ENCODE measurements around the gene SUSD3.
"Not testable (repeated sequence)": the region's sequence is repeated elsewhere in the genome, so short reads cannot be mapped to it uniquely, and the experiment has no call there.

SUSD3 gene

DNA sequence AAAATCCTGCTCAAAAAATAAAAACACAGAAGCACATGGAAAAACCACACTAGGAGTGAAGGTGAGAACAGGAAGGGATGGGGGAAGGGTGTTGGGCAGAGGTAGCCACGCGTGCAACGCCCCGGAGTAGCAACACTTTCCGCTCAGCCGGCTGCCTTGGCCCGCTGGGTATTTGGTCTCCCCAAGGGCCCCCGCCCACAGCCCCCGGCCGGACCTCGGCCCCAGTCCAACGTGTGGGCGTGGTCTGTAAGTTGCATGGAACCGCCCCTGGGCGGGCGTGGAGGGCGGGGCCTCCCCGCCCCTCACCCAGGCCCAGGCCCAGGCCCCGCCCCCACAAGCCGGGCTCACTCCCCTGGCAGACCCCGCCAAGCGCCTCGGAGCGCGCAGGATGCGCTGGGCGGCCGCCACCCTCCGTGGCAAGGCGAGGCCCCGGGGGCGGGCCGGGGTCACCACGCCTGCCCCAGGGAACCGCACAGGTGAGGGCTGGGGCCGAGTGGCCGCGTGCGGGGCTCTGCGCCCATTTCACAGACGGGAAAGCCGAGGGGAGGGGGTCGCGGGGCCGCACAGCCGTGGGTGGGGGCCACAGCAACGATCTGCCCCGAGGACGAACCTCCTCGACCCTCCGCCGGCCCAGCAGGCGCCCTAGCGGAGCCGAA, at the start of gene SUSD3:
Gene SUSD3, plus strand, starts transcription at position 347 of the 656 bp plus-strand sequence. Its CDS starts 42 bp downstream, at position 389.
- peak in 1 of 2 donors; percentile 36 for DNase-seq (ENCODE audit: low read depth in 2 of 2, low spot score in 1 of 2)

DNA sequence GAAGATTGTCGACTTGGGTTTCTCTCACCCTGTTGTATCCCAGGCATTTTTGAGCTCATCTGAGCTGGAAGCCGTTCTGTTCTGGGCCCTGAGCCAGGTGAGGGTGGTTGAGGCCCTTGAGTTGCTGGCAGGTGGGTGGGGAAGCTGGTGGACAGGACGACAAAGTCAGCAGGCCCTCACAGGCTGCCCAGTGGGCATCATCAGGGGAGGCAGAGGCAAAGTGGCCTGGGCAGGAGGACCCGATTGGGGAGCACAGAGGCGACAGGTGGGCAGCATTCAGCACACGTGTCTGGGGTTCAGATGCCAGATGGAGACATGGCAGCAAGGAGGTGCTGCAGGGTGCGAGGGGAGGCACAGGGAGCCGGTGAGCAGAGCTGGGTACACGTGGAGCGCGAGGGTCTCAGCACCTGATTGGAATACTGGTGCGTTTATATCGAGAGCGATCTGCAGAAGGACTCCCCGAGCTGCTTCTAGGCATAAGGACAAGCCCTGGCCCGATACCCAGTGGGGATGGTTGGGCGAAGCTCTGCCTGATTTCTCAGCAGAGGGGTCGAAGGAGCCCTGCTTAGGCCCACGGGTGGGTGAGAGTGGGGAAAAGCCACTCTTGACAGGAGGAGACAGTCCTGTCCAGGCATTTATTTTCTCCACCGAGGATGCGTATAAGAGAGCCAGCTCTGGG, 49.0 kb upstream of the SUSD3 start:
- no peak for DNase-seq (ENCODE audit: low read depth in 2 of 2, low spot score in 1 of 2)

DNA sequence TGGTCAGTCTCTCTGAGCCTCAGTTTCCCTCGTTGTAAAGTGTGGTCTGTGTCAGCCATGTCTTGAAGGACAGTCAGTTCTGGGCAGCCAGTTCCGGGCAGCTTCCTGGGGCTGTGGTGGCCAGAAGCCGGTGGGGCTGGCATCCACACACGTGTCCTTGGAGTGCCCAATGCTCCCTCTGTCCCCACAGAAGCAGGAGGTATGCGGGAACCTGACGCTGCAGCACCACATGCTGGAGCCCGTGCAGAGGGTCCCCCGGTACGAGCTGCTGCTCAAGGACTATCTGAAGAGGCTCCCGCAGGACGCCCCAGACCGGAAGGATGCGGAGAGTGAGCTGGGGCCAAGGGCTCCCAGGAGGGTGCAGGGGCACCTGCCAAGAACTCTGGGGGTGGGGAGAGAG, 48.4 kb upstream of the SUSD3 start:
- DNase-seq (ENCODE audit: low read depth in 2 of 2, low spot score in 1 of 2): no peak

DNA sequence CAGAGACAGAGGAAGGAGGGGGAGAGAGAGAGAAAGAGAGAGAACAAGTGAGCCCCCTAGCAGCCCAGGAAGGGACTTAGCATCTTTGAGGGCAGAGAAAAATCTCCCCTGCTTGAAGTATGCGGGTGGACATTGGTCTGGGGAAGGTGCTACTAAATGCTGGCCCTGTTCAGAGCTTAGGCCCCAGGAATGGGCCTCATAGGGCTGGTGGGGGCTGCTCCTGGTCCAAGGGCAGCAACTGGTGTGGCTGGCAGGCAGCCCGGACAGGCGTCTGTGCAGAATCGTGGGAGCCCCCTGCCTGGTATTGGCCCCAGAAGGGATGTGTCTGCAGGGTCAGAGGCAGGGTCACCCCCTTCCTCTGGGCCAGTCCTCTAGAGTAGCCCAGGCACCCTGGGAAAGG, 47.8 kb upstream of the SUSD3 start:
- DNase-seq (ENCODE audit: low read depth in 2 of 2, low spot score in 1 of 2): no peak

DNA sequence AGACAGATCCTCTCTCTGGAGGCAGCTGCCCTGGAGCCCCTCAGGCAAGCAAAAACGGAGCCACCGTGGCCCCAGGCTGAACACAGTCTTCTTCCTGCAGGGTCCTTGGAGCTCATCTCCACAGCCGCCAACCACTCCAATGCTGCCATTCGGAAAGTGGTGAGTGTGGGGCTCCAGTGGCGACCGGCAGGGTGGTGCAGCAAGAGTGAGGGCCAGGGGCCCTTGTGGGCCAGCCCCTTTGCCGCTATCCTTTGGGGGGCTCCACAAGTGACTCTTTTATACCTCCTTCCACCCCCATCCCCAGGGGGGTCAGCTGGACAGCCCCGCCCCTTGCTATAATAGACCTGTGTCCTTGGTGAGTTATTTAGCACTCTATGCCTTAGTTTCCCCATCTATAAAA, 47.4 kb upstream of the SUSD3 start:
- no peak for DNase-seq (ENCODE audit: low read depth in 2 of 2, low spot score in 1 of 2)

DNA sequence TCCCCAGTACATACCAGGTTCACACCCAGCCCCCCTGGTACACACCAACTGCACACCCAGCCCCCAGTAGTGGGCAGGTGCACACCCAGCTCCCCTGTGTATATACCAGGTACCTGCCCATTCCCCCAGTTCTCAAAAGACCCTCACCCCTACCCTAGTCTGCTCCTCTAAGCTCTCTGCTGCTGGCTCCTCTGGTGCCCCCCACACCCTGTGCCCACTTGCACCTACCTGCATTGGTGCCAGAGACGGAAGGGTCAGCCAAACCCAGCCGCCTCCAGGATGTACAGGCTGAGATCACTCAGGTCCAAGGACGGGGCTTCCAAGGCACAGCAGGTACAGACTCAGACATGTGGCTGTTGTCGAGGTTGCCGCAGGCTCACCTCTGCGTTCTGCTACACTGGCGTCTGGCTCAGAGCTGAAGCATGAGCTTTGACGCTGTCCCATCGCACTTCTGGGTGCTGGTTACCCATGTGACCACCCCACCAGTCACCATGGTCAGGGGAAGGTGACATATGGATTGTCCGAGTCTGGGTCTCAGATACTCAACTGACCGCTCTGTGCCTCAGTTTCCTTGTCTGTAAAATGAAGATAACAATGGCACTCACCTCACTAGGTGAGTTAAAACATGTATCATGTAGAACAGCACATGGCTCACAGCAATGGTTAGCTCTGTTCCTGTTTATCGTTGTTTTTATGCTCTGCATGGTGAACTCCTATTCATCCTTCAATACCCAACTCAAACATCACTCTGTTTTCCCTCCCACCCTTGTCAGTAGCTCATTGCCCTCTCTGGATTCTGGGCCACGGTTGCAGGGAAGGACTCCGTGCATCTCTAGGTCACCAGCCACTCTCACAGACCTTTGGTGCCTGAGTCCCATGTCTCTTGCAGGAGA, 45.3 kb upstream of the SUSD3 start:
- DNase-seq (ENCODE audit: low read depth in 2 of 2, low spot score in 1 of 2): no peak

DNA sequence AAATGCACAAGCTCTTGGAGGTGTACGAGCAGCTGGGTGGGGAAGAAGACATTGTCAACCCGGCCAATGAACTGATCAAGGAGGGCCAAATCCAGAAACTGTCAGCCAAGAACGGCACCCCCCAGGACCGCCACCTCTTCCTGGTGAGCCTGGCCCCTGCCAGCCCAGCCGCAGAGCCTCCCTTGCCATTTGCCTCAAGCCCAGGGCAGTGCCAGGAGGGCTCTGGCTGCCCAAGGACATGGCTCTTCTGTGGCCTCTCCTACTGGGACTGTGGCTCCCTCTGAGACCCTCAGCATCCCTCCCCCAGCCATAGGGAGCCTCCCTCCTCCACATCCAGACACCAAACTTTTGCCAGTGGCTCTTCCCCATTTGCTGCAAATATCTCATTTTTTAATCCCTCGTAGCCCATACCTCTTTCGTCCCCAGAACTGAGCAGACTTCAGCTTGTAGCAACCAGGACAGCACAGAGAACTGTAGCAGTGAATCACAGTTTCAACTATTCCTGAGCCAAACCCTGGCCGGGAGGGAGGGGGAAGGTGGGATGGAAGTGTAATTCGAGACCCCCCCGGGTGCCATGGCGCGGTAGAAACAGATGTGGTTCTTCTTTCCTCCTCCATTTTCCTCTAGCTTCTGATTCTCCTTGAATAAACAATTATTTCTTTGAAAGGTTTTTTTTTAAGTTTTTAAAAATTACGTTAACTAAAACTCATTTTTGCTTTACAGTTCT, 44.5 kb upstream of the SUSD3 start:
- no peak for DNase-seq (ENCODE audit: low read depth in 2 of 2, low spot score in 1 of 2)

DNA sequence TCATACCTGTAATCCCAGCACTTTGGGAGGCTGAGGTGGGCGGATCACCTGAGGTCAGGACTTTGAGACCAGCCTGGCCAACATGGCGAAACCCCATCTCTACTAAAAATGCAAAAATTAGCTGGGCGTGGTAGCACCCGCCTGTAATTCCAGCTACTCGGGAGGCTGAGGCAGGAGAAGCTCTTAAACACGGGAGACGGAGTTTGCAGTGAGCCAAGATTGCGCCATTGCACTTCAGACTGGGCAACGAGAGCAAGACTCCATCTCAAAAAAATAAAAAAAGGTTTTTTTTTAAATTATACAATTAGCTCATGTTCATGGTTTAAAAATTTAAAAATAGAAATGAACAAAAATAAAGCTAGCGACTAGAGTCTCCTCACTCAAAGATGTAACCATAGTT, 43.3 kb upstream of the SUSD3 start:
- DNase-seq (ENCODE audit: low read depth in 2 of 2, low spot score in 1 of 2): not testable (repeated sequence)

DNA sequence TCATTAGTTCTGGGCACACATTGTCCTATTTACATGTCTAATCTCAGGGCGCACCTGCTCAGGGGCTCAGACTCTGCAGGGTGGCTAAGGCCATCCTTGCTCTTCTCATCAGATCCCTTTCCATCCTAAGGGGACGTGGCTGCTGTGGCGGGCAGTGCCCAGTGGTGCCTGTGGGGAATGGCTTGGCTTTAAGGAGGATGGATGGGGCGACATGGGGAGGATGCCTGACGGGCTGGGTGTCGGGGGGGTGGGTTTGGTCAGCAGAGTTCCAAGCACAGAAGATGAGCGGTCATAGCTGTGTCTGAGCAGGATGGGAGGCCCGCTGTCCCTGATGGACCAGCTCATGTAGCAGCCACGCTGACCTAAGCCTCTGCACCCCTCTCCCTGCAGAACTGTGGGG, 40.9 kb upstream of the SUSD3 start:
- no peak for DNase-seq (ENCODE audit: low read depth in 2 of 2, low spot score in 1 of 2)

DNA sequence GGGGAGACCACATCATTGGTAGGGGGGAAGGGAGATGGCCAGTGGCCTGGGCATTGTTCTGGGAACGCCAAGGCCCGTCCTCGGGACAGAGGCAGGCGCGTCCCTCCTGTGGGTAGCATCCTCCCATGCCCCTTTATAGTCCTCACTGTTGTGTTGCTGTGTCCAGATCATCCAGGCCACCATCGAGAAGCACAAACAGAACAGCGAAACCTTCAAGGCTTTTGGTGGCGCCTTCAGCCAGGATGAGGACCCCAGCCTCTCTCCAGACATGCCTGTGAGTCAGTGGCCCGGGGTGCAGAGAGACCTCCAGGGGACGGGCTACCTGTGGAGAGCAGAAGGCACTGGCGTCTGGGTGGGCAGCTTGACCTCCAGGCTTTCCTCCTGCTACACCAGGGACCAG, 38.4 kb upstream of the SUSD3 start:
- no peak for DNase-seq (ENCODE audit: low read depth in 2 of 2, low spot score in 1 of 2)

DNA sequence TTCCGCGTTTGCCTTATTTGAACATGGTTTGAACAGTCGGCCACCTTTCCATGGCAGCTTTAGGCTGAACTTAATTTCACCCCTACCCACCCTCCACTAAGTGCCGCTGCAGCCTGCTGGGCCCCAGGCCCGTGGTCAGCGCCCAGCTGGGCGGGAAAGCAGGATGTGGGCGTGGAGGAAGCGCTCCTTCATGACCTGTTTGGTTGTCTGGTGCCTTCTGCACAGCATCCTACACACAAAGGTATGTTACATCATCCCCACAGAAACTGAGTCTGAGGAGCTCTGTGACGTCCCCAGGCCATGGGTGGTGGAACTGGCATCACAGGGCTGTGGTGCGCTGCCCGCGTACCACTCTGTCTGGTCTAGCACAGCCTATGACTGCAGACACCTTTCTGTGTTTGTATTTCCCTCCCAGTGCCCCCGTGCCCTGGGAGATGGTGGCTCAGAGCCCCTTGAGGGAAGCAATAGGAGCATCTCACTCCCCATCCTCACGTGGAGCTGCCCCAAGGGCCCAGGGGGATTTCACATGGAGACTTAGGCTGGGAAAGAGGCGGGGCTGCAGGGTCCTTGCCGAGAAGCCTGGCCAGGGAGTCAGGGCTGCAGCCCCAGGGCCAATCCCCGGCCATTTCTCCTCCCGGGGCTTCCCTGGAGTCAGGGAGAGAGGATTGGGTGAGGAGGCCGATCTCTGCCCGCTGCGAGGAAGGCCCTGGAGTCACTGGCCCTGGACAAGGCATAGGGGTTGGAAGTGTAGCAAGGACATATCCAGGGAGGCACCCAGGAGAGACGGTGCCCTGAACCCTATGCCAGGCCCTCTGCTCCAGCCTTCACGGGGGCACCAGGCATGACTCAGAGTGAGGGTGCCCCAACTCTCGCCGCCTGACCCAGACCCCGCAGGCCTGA, 37.5 kb upstream of the SUSD3 start:
- no peak for DNase-seq (ENCODE audit: low read depth in 2 of 2, low spot score in 1 of 2)

DNA sequence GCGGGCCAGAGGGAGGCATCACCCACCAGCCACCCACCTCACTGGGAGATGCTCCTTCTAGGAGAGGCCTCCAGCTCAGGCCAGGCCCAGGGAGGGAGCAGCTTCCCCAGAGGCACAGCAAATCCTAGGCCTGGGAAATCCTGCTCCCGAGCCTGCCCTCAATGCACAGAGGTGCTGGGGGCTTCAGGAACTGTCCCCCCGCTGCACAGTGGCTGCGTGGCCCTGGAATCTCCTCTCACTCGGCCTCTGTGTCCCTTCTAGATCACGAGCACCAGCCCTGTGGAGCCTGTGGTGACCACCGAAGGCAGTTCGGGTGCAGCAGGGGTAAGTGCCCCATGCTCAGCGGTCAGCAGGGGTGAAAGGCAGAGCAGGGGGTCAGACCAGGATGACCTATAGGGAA, 36.4 kb upstream of the SUSD3 start:
- no peak for DNase-seq (ENCODE audit: low read depth in 2 of 2, low spot score in 1 of 2)

DNA sequence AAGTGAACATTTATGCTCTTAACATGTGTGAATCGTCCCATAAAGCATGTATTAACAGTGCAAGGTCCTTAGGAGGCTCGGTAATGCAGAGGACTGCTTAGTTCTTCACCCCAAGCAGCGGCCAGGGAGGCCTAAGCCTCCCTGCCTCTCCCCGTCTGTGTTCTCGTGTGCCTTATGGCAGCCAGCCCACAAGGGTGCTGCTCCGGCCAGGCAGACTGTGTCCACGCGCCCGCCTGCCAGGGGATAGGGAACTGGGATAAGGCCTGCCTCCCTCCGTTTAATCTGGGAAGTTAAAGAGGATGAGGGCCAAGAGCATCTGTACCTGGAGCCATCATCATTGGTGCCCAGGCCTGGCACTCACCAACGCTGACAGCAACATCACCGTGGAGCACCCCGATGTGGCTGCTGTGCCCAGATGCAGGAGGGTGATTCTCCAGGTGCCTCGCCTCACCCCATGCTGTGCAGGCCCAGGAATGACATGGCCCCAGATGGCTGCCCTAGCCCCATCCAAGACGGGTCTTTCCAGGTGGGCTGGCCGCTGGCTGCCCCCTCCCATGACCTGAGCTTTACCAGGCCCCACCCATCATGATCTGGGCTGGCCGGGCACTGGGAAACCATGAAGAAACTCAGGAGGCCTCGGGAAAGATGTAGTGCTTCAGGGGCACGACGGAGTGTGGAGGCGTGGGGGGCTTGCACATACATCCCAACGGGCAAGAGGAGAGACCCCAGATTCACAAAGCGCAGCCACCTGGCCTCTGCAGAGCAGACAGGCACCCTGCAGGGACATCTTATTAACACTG, 35.6 kb upstream of the SUSD3 start:
- DNase-seq (ENCODE audit: low read depth in 2 of 2, low spot score in 1 of 2): no peak

DNA sequence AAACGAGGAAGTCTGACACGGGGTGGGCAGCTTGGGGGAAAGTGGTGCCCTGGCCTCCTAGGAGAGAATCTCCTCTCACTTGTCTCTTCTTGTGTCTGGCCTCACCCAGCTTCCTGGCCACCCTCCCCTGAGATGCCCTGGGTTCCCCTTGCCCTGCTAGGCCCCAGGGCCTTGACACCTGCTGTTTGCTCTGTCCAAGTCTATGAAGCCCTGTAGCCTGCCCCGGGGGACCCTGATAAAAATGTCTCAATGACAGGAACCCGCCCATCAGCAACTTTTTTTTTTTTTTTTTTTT, 35.0 kb upstream of the SUSD3 start:
- no peak for DNase-seq (ENCODE audit: low read depth in 2 of 2, low spot score in 1 of 2)

DNA sequence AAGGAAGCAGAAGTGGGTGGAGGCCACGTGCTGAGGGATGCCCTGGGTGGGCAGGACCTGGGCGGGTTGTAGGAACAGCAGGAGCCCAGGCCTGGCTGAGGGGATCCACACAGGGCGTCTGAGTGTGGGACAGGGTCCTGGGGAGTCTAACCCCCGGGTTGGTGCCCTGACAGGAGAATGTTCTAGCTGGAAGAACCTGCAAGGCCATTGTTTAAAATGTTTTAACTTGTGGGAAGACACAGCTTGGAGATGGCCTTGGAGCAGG, 33.9 kb upstream of the SUSD3 start:
- DNase-seq (ENCODE audit: low read depth in 2 of 2, low spot score in 1 of 2): no peak

DNA sequence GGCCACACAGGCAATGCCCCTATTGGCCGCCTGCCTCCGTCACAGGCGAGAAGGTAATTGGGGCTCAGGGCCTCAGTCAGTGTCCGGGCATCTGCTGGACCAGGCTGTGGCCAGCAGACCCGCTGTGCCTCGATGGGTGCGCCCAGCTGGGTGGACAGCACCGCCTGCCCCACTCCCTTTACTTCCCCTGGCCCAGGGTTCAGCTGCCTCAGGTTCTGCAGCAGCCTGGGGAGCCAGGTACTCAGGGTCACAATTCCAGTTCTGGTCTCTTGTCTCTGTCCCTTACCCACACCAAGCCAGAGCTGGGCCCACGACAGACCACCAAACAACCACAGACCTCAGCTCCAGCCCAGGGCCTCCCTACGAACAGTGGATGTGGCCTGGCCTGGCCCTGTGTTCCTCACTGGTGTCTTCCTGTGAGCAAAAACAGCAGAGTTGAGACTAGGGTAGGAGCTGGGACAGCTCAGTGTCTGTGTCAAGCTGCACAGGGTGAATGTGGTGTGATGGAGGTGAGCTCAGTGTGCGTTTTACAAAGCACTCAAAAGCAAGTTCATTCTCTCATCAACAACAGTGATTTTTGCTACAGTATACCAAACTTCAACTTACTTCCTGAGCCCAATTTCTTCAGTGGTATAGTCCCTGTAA, 33.4 kb upstream of the SUSD3 start:
- no peak for DNase-seq (ENCODE audit: low read depth in 2 of 2, low spot score in 1 of 2)

DNA sequence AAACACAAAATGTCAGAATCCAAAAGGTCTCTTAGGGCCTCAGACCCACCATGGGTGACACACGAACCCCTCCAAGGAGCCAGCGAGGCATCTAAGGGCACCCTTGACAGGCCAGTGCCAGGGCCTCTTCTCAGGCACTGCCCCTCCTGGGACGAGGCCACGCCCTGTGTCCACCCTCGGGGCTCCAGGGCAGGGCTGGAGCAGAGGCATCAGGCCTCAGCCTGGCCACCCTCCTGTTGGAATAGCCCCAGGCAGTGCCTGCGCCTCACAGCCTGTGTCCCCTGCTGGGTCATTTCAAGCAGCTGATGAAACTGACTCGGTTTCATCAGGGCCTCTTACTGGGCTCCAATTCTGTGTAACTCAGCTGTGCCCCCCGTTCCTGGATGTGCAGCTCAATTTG, 32.8 kb upstream of the SUSD3 start:
- DNase-seq (ENCODE audit: low read depth in 2 of 2, low spot score in 1 of 2): no peak

DNA sequence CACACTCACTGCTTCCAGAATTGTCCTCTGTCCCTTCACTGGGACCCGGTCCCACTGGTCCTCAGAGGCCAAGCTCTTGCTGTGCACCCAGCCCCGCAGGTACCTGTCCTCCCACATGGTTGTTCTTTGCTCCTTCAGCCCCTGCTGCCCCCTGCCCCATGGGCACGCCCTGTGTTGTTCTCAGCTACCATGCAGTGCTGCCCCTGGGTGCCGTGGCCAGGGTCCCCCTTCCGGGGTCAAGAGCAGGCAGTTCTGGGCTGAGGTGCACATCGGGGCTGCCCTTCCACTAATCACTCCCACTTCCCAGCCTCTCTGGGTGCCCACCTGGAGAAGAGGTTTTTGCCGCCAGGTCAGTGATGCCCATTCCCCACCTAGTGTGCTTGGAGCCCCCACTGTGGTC, 31.9 kb upstream of the SUSD3 start:
- DNase-seq (ENCODE audit: low read depth in 2 of 2, low spot score in 1 of 2): no peak

DNA sequence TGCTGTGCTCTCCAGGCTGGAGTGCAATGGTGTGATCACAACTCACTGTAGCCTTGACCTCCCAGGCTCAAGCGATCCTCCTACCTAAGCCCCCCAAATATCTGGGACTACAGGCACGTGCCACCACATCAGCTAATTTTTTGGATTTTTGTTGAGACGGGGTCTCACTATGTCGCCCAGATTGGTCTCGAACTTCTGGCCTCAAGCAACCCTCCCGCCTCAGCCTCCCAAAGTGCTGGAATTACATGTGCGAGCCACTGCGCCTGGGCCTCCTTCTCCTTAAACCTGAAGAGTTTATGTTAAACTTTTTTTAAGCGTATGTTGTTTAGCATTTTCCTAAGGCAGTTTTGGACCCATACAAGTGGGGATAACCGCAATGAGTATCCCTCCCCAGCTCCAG, 30.8 kb upstream of the SUSD3 start:
- DNase-seq (ENCODE audit: low read depth in 2 of 2, low spot score in 1 of 2): no peak

All from stimulated activated CD8-positive, alpha-beta memory T cell treated with anti-CD3 and anti-CD28 coated beads, Interleukin-4, amount 100 ng/mL, for 4 hours (primary cell).